ENCODE results near the gene ERN2. TPM values are rescaled to one million over a fixed set of nuclear protein-coding genes. Genes with fewer than 3 reads are reported as not detected.

ERN2 gene
- total RNA-seq, 2 donors from 2014 or later: 0.24 TPM; not detected in 1

Other genes starting within 250 kb of the ERN2 start
- 10 to 100 TPM; 85.5 to 86.6 TPM for gene GGA2, start 202.7 kb downstream of the ERN2 start, total RNA-seq
- 10 to 100 TPM; 12.5 to 13.4 TPM for gene EARS2, start 155.9 kb downstream of the ERN2 start, total RNA-seq
- gene UBFD1, start 155.5 kb downstream of the ERN2 start, total RNA-seq: 10 to 100 TPM; 58.8 to 63.4 TPM
- gene NDUFAB1, start 116.9 kb downstream of the ERN2 start, total RNA-seq: 10 to 100 TPM; 73.5 to 80.3 TPM
- 10 to 100 TPM; 22.2 to 31.7 TPM for gene PALB2, start 71.9 kb downstream of the ERN2 start, total RNA-seq
- gene DCTN5, start 71.8 kb downstream of the ERN2 start, total RNA-seq: 10 to 100 TPM; 62.6 to 78.2 TPM
- gene PLK1, start 34.3 kb downstream of the ERN2 start, total RNA-seq: 100 to 1,000 TPM in 1 of 2 donors, 10 to 100 TPM in 1; 79.5 to 110 TPM
- not detected for gene CHP2, start 41.8 kb upstream of the ERN2 start, total RNA-seq
- gene PRKCB, start 122.8 kb upstream of the ERN2 start, total RNA-seq: 10 to 100 TPM; 72.1 to 77.0 TPM

Data from activated T-cell treated with anti-CD3 and anti-CD28 coated beads, Interleukin-2, amount 50 U/mL, for 72 hours (primary cell).